Measurements from ENCODE around the gene CAMK2A. TPM values are rescaled to one million over a fixed set of nuclear protein-coding genes. Genes with fewer than 3 reads are reported as not detected.

CAMK2A gene
- total RNA-seq, 1 experiment from 2014 or later = 0.33 TPM

GRCh38 chr5:150322202-150322601, 32.6 kb upstream of the CAMK2A start:
- Histone ChIP-seq H2AFZ (ENCODE audit: low read length) (no peak overlapping the region), H2BK120ac (ENCODE audit: low read depth, low read length, poor library complexity, severe bottlenecking) (no peak overlapping the region), H3T11ph (ENCODE audit: low read length) (no peak overlapping the region), H3K23ac (ENCODE audit: insufficient read length, low read depth, low read length) (no peak overlapping the region), H3K14ac (ENCODE audit: insufficient read depth, low read length) (no peak overlapping the region), H3K4ac (ENCODE audit: low read depth, low read length) (no peak overlapping the region), H2BK20ac (ENCODE audit: low read depth, low read length, poor library complexity, severe bottlenecking) (no peak overlapping the region), H3K4me2 (ENCODE audit: insufficient read depth, insufficient read length, low read length) (no peak overlapping the region), H3K79me2 (ENCODE audit: insufficient read depth, low read length) (no peaks in the 10 kb centered on the region), H3K79me1 (ENCODE audit: insufficient read depth, low read depth, low read length, poor library complexity, severe bottlenecking) (no peaks in the 10 kb centered on the region), H4K8ac (replicated peaks; ENCODE audit: insufficient read length, low read depth, low read length) (no peak overlapping the region), H2BK5ac (ENCODE audit: insufficient read length, low read length) (no peak overlapping the region), H3K27ac (ENCODE audit: insufficient read length, low read depth, low read length) (no peak overlapping the region), H2AK5ac (ENCODE audit: insufficient read length, low read length) (no peak overlapping the region), H3K9ac (ENCODE audit: extremely low read depth, insufficient read length, low read length) (no peak overlapping the region), H3K9me3 (ENCODE audit: control insufficient read depth, low read depth, low read length) (no peaks in the 10 kb centered on the region), H4K5ac (ENCODE audit: insufficient read length, low read depth, low read length) (no peak overlapping the region), H3K4me1 (ENCODE audit: insufficient read depth, low read length) (0 out of 2 replicates have a peak, but pooled peaks cover 2% of the 10 kb centered on the region), H3K18ac (ENCODE audit: insufficient read length, low read depth, low read length) (no peak overlapping the region), H3K23me2 (ENCODE audit: insufficient read length, low read depth, low read length, poor library complexity, severe bottlenecking) (no peaks in the 10 kb centered on the region), H3K56ac (ENCODE audit: insufficient read length, low read depth, low read length) (no peak overlapping the region), H3K27me3 (ENCODE audit: insufficient read depth, low read length) (no peaks in the 10 kb centered on the region), H4K91ac (ENCODE audit: insufficient read length, low read depth, low read length) (no peak overlapping the region), H2BK15ac (ENCODE audit: low read depth, low read length) (no peak overlapping the region), H4K20me1 (ENCODE audit: control insufficient read depth, insufficient read depth, insufficient read length) (no peaks in the 10 kb centered on the region), H2BK12ac (ENCODE audit: insufficient read length, low read depth, low read length) (no peak overlapping the region)
- TF ChIP-seq CTCF (conservative IDR thresholded peaks at IDR 0.05) = no peak
- H3K9me3 Mint-ChIP-seq = no peaks in the 10 kb centered on the region
- no peak for DNase-seq
- H3K27me3 Mint-ChIP-seq (ENCODE audit: low read depth) = no peaks in the 10 kb centered on the region; the same call in none of the 2 replicates
- no peak overlapping the region for H3K27ac Mint-ChIP-seq
- H3K4me3 Mint-ChIP-seq = no peak overlapping the region
- H3K36me3 Mint-ChIP-seq (ENCODE audit: insufficient read depth in 1 of 3, low read depth in 3 of 3) = no peaks in the 10 kb centered on the region
- H3K4me1 Mint-ChIP-seq = peaks cover 15 to 19% of the 10 kb centered on the region in 2 experiments

All from H9 (cell line).